ENCODE results near the gene ALDH5A1.

DNA sequence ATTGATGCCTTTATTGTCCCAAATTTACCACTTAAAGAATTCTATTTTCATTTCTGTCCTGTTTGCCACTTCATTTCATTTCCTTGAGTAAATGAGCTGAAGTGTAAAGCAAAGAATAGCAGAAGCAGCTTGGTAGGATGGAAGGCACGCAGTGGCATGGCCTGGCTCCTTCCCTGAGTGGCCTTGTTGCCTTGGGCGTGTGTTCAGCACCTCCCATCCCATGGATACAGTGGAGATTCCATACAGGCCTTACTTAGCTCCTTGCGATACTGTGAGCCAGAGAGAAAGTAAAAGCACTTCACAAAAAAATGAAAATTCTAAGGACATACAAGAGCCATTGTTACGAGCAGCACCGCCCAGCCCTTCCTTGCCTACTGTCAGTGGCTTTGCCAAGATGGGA, 39.6 kb downstream of the ALDH5A1 start:
- TF ChIP-seq, protein P1, sequence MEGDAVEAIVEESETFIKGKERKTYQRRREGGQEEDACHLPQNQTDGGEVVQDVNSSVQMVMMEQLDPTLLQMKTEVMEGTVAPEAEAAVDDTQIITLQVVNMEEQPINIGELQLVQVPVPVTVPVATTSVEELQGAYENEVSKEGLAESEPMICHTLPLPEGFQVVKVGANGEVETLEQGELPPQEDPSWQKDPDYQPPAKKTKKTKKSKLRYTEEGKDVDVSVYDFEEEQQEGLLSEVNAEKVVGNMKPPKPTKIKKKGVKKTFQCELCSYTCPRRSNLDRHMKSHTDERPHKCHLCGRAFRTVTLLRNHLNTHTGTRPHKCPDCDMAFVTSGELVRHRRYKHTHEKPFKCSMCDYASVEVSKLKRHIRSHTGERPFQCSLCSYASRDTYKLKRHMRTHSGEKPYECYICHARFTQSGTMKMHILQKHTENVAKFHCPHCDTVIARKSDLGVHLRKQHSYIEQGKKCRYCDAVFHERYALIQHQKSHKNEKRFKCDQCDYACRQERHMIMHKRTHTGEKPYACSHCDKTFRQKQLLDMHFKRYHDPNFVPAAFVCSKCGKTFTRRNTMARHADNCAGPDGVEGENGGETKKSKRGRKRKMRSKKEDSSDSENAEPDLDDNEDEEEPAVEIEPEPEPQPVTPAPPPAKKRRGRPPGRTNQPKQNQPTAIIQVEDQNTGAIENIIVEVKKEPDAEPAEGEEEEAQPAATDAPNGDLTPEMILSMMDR (IDR thresholded peaks at IDR 0.05) = no peak
- TF ChIP-seq POLR2A (IDR thresholded peaks at IDR 0.05) = no peak
